HG02852 (cell line): Measurements from ENCODE around the gene RNF213.

Experiments used
- ATAC-seq: cut with Tn5 transposase; IDR thresholded peaks from one replicate; pipeline ENCODE4 v1.9.1; 2021; ENCODE audit warnings: mild to moderate bottlenecking, moderate library complexity; ENCODE audit not compliant: unreplicated experiment

Gene RNF213

DNA sequence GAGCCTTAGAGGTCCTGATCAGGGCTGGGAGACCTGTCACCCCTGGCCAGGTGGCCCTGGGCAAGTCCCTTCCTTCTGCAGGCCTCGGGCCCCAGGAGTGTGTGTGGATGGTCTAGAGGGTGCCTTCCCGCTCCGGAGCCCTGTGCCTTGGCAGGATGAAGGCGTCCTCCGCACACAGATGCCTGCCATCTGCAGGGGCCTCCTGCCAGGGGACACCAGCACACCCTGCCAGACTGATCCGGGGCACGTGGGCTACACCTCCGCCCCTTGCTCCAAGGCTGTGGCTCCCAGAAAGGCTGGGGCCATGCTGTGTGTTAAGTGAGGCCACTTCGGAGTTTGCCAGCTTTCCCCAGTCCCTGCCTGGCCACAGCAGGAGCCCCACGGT is 185.1 kb downstream of the RNF213 start:
- ATAC-seq: no peak

DNA sequence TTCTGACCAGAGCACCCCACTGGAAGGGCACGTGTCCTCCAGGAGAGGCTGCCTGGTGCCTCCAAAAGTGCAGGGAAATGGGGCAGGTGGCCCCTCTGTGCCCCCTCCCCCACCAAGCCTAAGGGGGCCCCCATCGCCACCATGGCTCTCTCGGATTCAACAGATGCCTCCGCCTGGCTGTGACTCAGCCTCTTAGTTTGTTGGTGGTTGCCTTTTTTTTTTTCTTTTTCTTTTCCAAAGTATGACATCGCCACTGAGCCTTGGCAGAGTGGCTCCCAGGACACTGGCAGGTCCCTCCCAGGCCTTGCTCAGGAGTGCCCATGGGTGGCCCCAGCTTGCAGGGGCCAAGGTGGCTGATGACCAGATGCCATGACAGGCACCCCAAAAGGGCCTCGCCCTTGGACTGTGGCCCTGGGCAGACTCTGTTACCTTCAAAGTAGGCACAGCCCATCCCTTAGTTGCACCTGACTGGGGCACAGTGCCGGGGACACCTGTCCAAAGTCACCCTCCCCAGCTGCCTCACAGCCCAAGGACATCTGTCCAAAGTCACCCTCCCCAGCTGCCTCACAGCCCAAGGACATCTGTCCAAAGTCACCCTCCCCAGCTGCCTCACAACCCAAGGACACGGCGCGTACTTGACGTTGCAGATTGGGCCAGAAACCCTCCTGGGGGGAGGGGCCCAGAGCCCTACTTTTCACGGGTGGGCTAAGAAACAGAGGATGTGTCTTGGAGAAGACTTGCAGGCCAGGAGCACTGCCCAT is 186.2 kb downstream of the RNF213 start:
- no peak for ATAC-seq

DNA sequence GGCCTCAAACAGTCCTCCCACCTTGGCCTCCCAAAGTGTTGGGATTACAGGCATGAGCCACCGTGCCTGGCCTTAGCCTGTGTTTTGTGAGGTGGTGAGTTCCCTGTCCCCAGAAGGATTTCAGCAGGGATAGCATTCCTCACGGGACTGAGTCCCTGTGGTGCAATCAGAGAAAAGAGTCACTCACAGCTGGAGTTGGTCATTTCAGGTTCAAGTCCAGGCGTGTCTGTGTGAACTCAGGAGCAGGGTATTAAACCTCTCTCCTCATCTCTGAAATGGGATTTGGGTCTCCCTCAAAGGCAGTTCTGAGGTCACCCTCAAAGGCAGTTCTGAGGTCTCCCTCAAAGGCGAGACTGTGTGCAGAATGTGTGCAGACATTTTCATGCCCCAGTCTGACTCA is 187.1 kb downstream of the RNF213 start:
- no peak for ATAC-seq
